ENCODE results near the gene STAT5A.

Gene STAT5A

DNA sequence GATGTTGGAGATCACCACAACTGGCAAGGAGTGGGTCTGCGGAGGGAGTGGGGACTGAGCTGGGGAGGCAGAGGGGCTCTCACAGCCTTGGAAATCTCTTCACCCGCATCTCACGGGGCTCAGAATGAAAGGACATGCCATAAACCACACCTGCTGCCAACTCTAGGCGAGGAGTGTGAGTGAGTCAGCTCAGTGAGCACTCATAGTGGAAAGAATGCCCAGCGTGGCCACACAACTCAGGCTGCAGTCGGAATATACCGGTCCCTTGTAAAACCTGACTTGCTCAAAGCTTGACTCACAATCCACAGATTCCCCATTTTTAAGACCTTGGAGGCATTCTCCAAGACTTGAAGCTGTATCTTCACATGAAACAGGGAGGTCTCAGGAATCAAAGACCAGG, 36.7 kb downstream of the STAT5A start:
- DNase-seq (ENCODE audit: low read depth) = no peak
- H3K4me3 ChIP-seq (ENCODE audit: low read depth, low read length) = no peak overlapping the region

DNA sequence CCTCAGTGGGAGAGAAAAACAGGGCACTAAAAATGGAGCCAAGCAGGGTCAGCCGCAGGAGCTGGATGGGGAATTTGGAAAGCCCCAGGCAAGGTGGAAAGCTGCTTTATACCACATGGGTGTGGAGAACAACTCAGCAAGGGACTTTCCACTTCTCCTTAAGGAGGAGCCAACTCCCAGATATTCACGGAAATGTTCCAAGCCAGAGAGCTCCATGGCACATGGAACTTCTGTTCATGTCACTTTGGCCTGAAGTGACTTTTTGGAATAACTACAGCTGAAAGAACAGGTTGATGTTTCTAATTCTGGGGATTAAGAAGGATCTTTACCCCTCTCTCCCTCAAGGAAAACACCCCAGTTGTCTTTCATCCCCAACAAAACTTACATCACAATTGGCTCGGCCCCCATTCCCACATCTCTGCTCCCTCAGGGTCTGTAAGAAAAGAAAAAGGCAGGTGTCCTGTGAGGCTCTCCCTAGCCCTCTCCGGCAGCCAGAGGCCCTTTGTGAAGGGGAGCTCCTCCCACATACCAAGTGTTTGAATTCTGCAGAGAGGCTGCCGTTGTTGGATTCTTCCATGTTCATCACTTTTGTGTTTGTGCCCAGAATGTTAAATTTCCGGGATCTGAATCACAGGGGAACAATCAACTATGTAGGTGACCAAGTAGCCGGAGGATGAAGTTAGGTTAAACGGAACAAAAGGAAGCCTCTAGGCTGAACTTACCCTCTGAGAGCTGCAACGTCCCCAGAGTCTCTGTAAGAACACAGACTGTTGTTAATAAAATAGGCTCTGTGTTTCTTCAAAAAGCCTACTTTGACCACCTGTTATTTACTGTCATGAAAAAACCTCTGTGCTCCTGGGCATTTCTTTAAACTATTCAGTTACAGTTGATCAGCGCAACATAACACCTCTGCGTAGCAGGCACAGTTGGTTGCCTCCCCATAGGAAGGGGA, 41.0 kb downstream of the STAT5A start:
- TF ChIP-seq, protein P1, sequence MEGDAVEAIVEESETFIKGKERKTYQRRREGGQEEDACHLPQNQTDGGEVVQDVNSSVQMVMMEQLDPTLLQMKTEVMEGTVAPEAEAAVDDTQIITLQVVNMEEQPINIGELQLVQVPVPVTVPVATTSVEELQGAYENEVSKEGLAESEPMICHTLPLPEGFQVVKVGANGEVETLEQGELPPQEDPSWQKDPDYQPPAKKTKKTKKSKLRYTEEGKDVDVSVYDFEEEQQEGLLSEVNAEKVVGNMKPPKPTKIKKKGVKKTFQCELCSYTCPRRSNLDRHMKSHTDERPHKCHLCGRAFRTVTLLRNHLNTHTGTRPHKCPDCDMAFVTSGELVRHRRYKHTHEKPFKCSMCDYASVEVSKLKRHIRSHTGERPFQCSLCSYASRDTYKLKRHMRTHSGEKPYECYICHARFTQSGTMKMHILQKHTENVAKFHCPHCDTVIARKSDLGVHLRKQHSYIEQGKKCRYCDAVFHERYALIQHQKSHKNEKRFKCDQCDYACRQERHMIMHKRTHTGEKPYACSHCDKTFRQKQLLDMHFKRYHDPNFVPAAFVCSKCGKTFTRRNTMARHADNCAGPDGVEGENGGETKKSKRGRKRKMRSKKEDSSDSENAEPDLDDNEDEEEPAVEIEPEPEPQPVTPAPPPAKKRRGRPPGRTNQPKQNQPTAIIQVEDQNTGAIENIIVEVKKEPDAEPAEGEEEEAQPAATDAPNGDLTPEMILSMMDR (IDR thresholded peaks at IDR 0.05; ENCODE audit: low read depth, low read length, missing control alignments) = no peak
- H3K4me3 ChIP-seq (ENCODE audit: low read depth, low read length) = no peak overlapping the region
- DNase-seq (ENCODE audit: low read depth) = no peak

More for the DNA sequence above, 36.7 kb downstream of the STAT5A start:
- TF ChIP-seq, protein P1 (IDR thresholded peaks at IDR 0.05; ENCODE audit: low read depth, low read length, missing control alignments) = no peak

GRCh38 chr17:42333053-42333452, 44.8 kb downstream of the STAT5A start:
- H3K4me3 ChIP-seq (ENCODE audit: low read depth, low read length) = no peak overlapping the region
- DNase-seq (ENCODE audit: low read depth) = no peak
- TF ChIP-seq, protein P1 (IDR thresholded peaks at IDR 0.05; ENCODE audit: low read depth, low read length, missing control alignments) = no peak

- H3K4me3 ChIP-seq (ENCODE audit: low read depth, low read length) = no peak overlapping the region
- TF ChIP-seq, protein P1 (IDR thresholded peaks at IDR 0.05; ENCODE audit: low read depth, low read length, missing control alignments) = no peak
- no peak for DNase-seq (ENCODE audit: low read depth)
Measured at GRCh38 chr17:42334677-42335076, 46.4 kb downstream of the STAT5A start.

DNA sequence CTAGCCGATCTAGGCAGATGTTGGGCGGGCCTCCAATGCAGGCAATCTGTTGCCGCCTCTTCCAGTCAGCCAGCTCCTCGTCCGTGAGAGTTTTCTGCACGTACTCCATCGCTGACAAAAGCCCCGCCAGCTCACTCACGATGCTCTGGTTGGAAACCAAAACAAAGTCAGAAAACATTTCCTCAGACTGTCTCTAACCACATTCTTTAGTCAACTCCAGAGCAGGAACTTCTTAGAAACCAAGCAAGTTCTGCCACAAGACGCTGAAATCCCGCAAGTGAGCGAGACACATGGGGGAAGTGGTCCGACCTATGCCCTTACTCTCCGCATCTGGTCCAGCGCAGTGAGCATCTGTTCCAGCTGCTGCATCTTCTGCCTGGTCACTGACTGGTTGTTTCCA, 49.1 kb downstream of the STAT5A start:
- TF ChIP-seq, protein P1 (IDR thresholded peaks at IDR 0.05; ENCODE audit: low read depth, low read length, missing control alignments) = no peak
- peak; percentile 83 for DNase-seq (ENCODE audit: low read depth)
- H3K4me3 ChIP-seq (ENCODE audit: low read depth, low read length) = no peak overlapping the region

GRCh38 chr17:42338427-42338985, 50.2 kb downstream of the STAT5A start:
- TF ChIP-seq, protein P1 (IDR thresholded peaks at IDR 0.05; ENCODE audit: low read depth, low read length, missing control alignments) = no peak
- no peak overlapping the region for H3K4me3 ChIP-seq (ENCODE audit: low read depth, low read length)
- no peak for DNase-seq (ENCODE audit: low read depth)
